Measurements from ENCODE around the gene PAQR5.
"Not testable (repeated sequence)": the region's sequence is repeated elsewhere in the genome, so short reads cannot be mapped to it uniquely, and the experiment has no call there.

Gene PAQR5

GRCh38 chr15:69316291-69316690 is 17.6 kb downstream of the PAQR5 start:
- DNase-seq (ENCODE audit: low read depth in 2 of 2): no peak

- no peak for DNase-seq (ENCODE audit: low read depth in 2 of 2)
Observed at GRCh38 chr15:69317392-69317841, 18.7 kb downstream of the PAQR5 start.

GRCh38 chr15:69318033-69318432 is 19.3 kb downstream of the PAQR5 start:
- DNase-seq (ENCODE audit: low read depth in 2 of 2): no peak

GRCh38 chr15:69319384-69320375 is 21.0 kb downstream of the PAQR5 start:
- DNase-seq (ENCODE audit: low read depth in 2 of 2): no peak

GRCh38 chr15:69320977-69321554 is 22.4 kb downstream of the PAQR5 start:
- DNase-seq (ENCODE audit: low read depth in 2 of 2): no peak

- DNase-seq (ENCODE audit: low read depth in 2 of 2): no peak
Observed at GRCh38 chr15:69323893-69324430, 25.2 kb downstream of the PAQR5 start.

GRCh38 chr15:69324565-69324964 is 25.9 kb downstream of the PAQR5 start:
- DNase-seq (ENCODE audit: low read depth in 2 of 2): no peak

GRCh38 chr15:69325456-69325971 is 26.8 kb downstream of the PAQR5 start:
- no peak for DNase-seq (ENCODE audit: low read depth in 2 of 2)

- no peak for DNase-seq (ENCODE audit: low read depth in 2 of 2)
Observed at GRCh38 chr15:69328080-69328479, 29.4 kb downstream of the PAQR5 start.

- no peak for DNase-seq (ENCODE audit: low read depth in 2 of 2)
Observed at GRCh38 chr15:69328739-69329138, 30.0 kb downstream of the PAQR5 start.

GRCh38 chr15:69337138-69337537 is 38.4 kb downstream of the PAQR5 start:
- no peak for DNase-seq (ENCODE audit: low read depth in 2 of 2)

GRCh38 chr15:69338535-69339213 is 40.0 kb downstream of the PAQR5 start:
- DNase-seq (ENCODE audit: low read depth in 2 of 2): no peak

- not testable (repeated sequence) for DNase-seq (ENCODE audit: low read depth in 2 of 2)
Observed at GRCh38 chr15:69339214-69339543, 40.5 kb downstream of the PAQR5 start.

- DNase-seq (ENCODE audit: low read depth in 2 of 2): no peak
Observed at GRCh38 chr15:69340243-69340900, 41.7 kb downstream of the PAQR5 start.

- no peak for DNase-seq (ENCODE audit: low read depth in 2 of 2)
Observed at GRCh38 chr15:69341356-69341755, 42.6 kb downstream of the PAQR5 start.

GRCh38 chr15:69342460-69343076 is 43.9 kb downstream of the PAQR5 start:
- DNase-seq (ENCODE audit: low read depth in 2 of 2): no peak

- DNase-seq (ENCODE audit: low read depth in 2 of 2): no peak
Observed at GRCh38 chr15:69343133-69343532, 44.4 kb downstream of the PAQR5 start.

GRCh38 chr15:69344238-69344637 is 45.5 kb downstream of the PAQR5 start:
- no peak for DNase-seq (ENCODE audit: low read depth in 2 of 2)

- DNase-seq (ENCODE audit: low read depth in 2 of 2): no peak
Observed at GRCh38 chr15:69346112-69346511, 47.4 kb downstream of the PAQR5 start.

- no peak for DNase-seq (ENCODE audit: low read depth in 2 of 2)
Observed at GRCh38 chr15:69351333-69351732, 52.6 kb downstream of the PAQR5 start.

- DNase-seq (ENCODE audit: low read depth in 2 of 2): no peak
Observed at GRCh38 chr15:69351884-69352283, 53.2 kb downstream of the PAQR5 start.

Data from stimulated activated CD8-positive, alpha-beta memory T cell treated with anti-CD3 and anti-CD28 coated beads, Interleukin-15, amount 100 ng/mL, for 48 hours (primary cell).